Activated T-cell treated with anti-CD3 and anti-CD28 coated beads, Interleukin-2, amount 50 U/mL, for 72 hours (primary cell): ENCODE measurements around the gene KANK2. TPM values are rescaled to one million over a fixed set of nuclear protein-coding genes. Genes with fewer than 3 reads are reported as not detected.
A peak's percentile ranks its signal among the peaks of the same experiment; 100 is the strongest.

Experiments
- ATAC-seq, 2 donors: fragments of 150-1000 bp; cut with Tn5 transposase; replicated peaks in 1 of 2; 2 replicates each; pipeline ENCODE4 v1.10.0; 2021; ENCODE audit warnings: moderate library complexity in 2 of 2, mild to moderate bottlenecking in 1 of 2
- DNase-seq, 2 donors: peaks; one replicate each; pipeline ENCODE4 v3.0.0; 2021 to 2022; ENCODE audit warnings: mixed read lengths in 1 of 2
- H3K27ac Mint-ChIP-seq: one replicate; pipeline ENCODE4 v1.8.0; 2022; ENCODE audit warnings: mild to moderate bottlenecking, moderate library complexity, mixed read lengths
- H3K27me3 Mint-ChIP-seq: one replicate; pipeline ENCODE4 v1.8.0; 2022; ENCODE audit warnings: low read depth, mixed read lengths
- H3K36me3 Mint-ChIP-seq, 2 donors: one replicate each; pipeline ENCODE4 v1.8.0; 2022; ENCODE audit warnings: mixed read lengths in 2 of 2, mild to moderate bottlenecking in 1 of 2; ENCODE audit not compliant: insufficient read depth in 2 of 2
- H3K4me1 Mint-ChIP-seq: one replicate; pipeline ENCODE4 v1.8.0; 2022; ENCODE audit warnings: low read depth, mixed read lengths
- H3K4me3 Mint-ChIP-seq, 2 donors: one replicate each; pipeline ENCODE4 v1.8.0; 2022; ENCODE audit warnings: mild to moderate bottlenecking in 2 of 2, mixed read lengths in 2 of 2, moderate library complexity in 2 of 2
- H3K9me3 Mint-ChIP-seq, 2 donors: one replicate each; pipeline ENCODE4 v1.8.0; 2022; ENCODE audit warnings: mixed read lengths in 2 of 2
- total RNA-seq, 2 donors: library from RNA; stranded (reverse); gene quantifications; one replicate each; pipeline ENCODE4 v1.2.3, GENCODE V29; 2022

The KANK2 gene
- total RNA-seq, 2 donors from 2014 or later, result 0.96 to 1.1 TPM

GRCh38 chr19:11214387-11214786, 17.0 kb upstream of the KANK2 start:
- DNase-seq (no peak), ATAC-seq (no peak)
- H3K36me3 Mint-ChIP-seq, result peaks cover 3 to 5% of the 10 kb centered on the region in 2 donors
- H3K9me3 Mint-ChIP-seq, result peaks cover 11 to 15% of the 10 kb centered on the region in 2 donors
- no peak overlapping the region for H3K27ac Mint-ChIP-seq
- no peaks in the 10 kb centered on the region for H3K4me1 Mint-ChIP-seq
- no peaks in the 10 kb centered on the region for H3K27me3 Mint-ChIP-seq
- H3K4me3 Mint-ChIP-seq, result no peak overlapping the region

- no peaks in the 10 kb centered on the region for H3K4me1 Mint-ChIP-seq
- peaks cover 11 to 15% of the 10 kb centered on the region in 2 donors for H3K9me3 Mint-ChIP-seq
- H3K27me3 Mint-ChIP-seq, result no peaks in the 10 kb centered on the region
- ATAC-seq (no peak), DNase-seq (no peak)
- H3K36me3 Mint-ChIP-seq, result peaks cover 5 to 6% of the 10 kb centered on the region in 2 donors
- H3K27ac Mint-ChIP-seq, result no peak overlapping the region
- no peak overlapping the region for H3K4me3 Mint-ChIP-seq
Observed at GRCh38 chr19:11210656-11210928, 13.2 kb upstream of the KANK2 start.

GRCh38 chr19:11209839-11210655, 12.7 kb upstream of the KANK2 start:
- peaks cover under 1% of the 10 kb centered on the region for H3K4me1 Mint-ChIP-seq
- no peak for ATAC-seq
- H3K4me3 Mint-ChIP-seq, result no peak overlapping the region
- DNase-seq, result no peak
- no peaks in the 10 kb centered on the region for H3K27me3 Mint-ChIP-seq
- H3K9me3 Mint-ChIP-seq, result peaks cover 11 to 15% of the 10 kb centered on the region in 2 donors
- H3K27ac Mint-ChIP-seq, result peak overlapping the region; percentile 56
- peaks cover 5 to 6% of the 10 kb centered on the region in 2 donors for H3K36me3 Mint-ChIP-seq

- Mint-ChIP-seq H3K4me3 (no peak overlapping the region), H3K27ac (no peak overlapping the region), H3K36me3 (peaks cover 5 to 6% of the 10 kb centered on the region in 2 donors), H3K4me1 (peaks cover 10% of the 10 kb centered on the region), H3K9me3 (peaks cover 11 to 15% of the 10 kb centered on the region in 2 donors), H3K27me3 (no peaks in the 10 kb centered on the region)
- ATAC-seq (peak in 1 of 2 donors; percentile 49), DNase-seq (no peak)
Observed at GRCh38 chr19:11208561-11209471, 11.5 kb upstream of the KANK2 start.

- DNase-seq, result no peak
- no peak for ATAC-seq
- Mint-ChIP-seq H3K27ac (no peak overlapping the region), H3K4me3 (no peak overlapping the region), H3K4me1 (peaks cover 10% of the 10 kb centered on the region), H3K27me3 (no peaks in the 10 kb centered on the region), H3K36me3 (peaks cover 5 to 6% of the 10 kb centered on the region in 2 donors), H3K9me3 (peaks cover 10 to 12% of the 10 kb centered on the region in 2 donors)
Observed at GRCh38 chr19:11205939-11206570, 8.7 kb upstream of the KANK2 start.

GRCh38 chr19:11204943-11205349, 7.6 kb upstream of the KANK2 start:
- Mint-ChIP-seq H3K4me1 (peaks cover 10% of the 10 kb centered on the region), H3K9me3 (peaks cover 0 to 2% of the 10 kb centered on the region in 2 donors), H3K36me3 (peaks cover 0 to 3% of the 10 kb centered on the region in 2 donors), H3K4me3 (no peak overlapping the region), H3K27me3 (no peaks in the 10 kb centered on the region), H3K27ac (no peak overlapping the region)
- ATAC-seq (no peak), DNase-seq (peak in 1 of 2 donors; percentile 10)

- Mint-ChIP-seq H3K4me1 (peaks cover 10% of the 10 kb centered on the region), H3K36me3 (peaks cover 0 to 2% of the 10 kb centered on the region in 2 donors), H3K4me3 (no peak overlapping the region), H3K27me3 (no peaks in the 10 kb centered on the region), H3K27ac (no peak overlapping the region), H3K9me3 (no peaks in the 10 kb centered on the region)
- no peak for ATAC-seq
- DNase-seq, result no peak
Observed at GRCh38 chr19:11204076-11204602, 6.8 kb upstream of the KANK2 start.

GRCh38 chr19:11203194-11204075, 6.1 kb upstream of the KANK2 start:
- H3K9me3 Mint-ChIP-seq, result no peaks in the 10 kb centered on the region
- H3K27me3 Mint-ChIP-seq, result no peaks in the 10 kb centered on the region
- no peaks in the 10 kb centered on the region for H3K36me3 Mint-ChIP-seq
- H3K4me3 Mint-ChIP-seq, result no peak overlapping the region
- peak; percentile 56 to 65 for ATAC-seq
- H3K4me1 Mint-ChIP-seq, result peaks cover 10% of the 10 kb centered on the region
- peak; percentile 54 to 57 for DNase-seq
- H3K27ac Mint-ChIP-seq, result no peak overlapping the region

- Mint-ChIP-seq H3K4me3 (no peak overlapping the region), H3K9me3 (no peaks in the 10 kb centered on the region), H3K27ac (no peak overlapping the region), H3K27me3 (no peaks in the 10 kb centered on the region), H3K36me3 (no peaks in the 10 kb centered on the region), H3K4me1 (peaks cover 10% of the 10 kb centered on the region)
- DNase-seq (no peak), ATAC-seq (no peak)
Observed at GRCh38 chr19:11202488-11203193, 5.3 kb upstream of the KANK2 start.

GRCh38 chr19:11201791-11202190, 4.4 kb upstream of the KANK2 start:
- no peaks in the 10 kb centered on the region for H3K36me3 Mint-ChIP-seq
- peaks cover under 1% of the 10 kb centered on the region for H3K27me3 Mint-ChIP-seq
- no peak overlapping the region for H3K4me3 Mint-ChIP-seq
- peaks cover 10% of the 10 kb centered on the region for H3K4me1 Mint-ChIP-seq
- H3K9me3 Mint-ChIP-seq, result no peaks in the 10 kb centered on the region
- H3K27ac Mint-ChIP-seq, result no peak overlapping the region
- ATAC-seq (no peak), DNase-seq (no peak)

GRCh38 chr19:11200931-11201330, 3.6 kb upstream of the KANK2 start:
- no peaks in the 10 kb centered on the region for H3K9me3 Mint-ChIP-seq
- DNase-seq, result no peak

More at GRCh38 chr19:11200931-11201330, 3.6 kb upstream of the KANK2 start:
- no peak for ATAC-seq
- Mint-ChIP-seq H3K4me1 (peaks cover 16% of the 10 kb centered on the region), H3K27me3 (peaks cover 9% of the 10 kb centered on the region), H3K27ac (no peak overlapping the region), H3K4me3 (no peak overlapping the region), H3K36me3 (no peaks in the 10 kb centered on the region)
